ENCODE results near the gene ERO1A. TPM values are rescaled to one million over a fixed set of nuclear protein-coding genes. Genes with fewer than 3 reads are reported as not detected.

ERO1A gene
- total RNA-seq, 1 experiment from 2014 or later = 83.6 TPM

- H3F3A ChIP-seq (ENCODE audit: insufficient read depth, low read depth) = no peaks in the 10 kb centered on the region
- no peaks in the 10 kb centered on the region for H3K9me3 ChIP-seq (ENCODE audit: insufficient read depth, low read depth)
- no peaks in the 10 kb centered on the region for H3K27me3 ChIP-seq (ENCODE audit: insufficient read depth, low read depth)
- no peak overlapping the region for H3K4me3 ChIP-seq
- BruUV-seq (replicated peaks) = no TSS peak
- H3K4me2 ChIP-seq = no peak overlapping the region
- peaks cover 80% of the 10 kb centered on the region for H3K79me2 ChIP-seq (ENCODE audit: low read depth)
- no peak overlapping the region for H3K27ac ChIP-seq
- H3K4me1 ChIP-seq (replicated peaks; ENCODE audit: insufficient read depth) = 0 out of 2 replicates have a peak, but pooled peaks cover 4% of the 10 kb centered on the region
- no peak for TF ChIP-seq EZH2 (IDR thresholded peaks at IDR 0.05; ENCODE audit: low read depth)
- TF ChIP-seq, protein P1, sequence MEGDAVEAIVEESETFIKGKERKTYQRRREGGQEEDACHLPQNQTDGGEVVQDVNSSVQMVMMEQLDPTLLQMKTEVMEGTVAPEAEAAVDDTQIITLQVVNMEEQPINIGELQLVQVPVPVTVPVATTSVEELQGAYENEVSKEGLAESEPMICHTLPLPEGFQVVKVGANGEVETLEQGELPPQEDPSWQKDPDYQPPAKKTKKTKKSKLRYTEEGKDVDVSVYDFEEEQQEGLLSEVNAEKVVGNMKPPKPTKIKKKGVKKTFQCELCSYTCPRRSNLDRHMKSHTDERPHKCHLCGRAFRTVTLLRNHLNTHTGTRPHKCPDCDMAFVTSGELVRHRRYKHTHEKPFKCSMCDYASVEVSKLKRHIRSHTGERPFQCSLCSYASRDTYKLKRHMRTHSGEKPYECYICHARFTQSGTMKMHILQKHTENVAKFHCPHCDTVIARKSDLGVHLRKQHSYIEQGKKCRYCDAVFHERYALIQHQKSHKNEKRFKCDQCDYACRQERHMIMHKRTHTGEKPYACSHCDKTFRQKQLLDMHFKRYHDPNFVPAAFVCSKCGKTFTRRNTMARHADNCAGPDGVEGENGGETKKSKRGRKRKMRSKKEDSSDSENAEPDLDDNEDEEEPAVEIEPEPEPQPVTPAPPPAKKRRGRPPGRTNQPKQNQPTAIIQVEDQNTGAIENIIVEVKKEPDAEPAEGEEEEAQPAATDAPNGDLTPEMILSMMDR (conservative IDR thresholded peaks at IDR 0.05) = no peak
- POLR2A ChIA-PET (ENCODE audit: unreplicated experiment) = no interaction called here
- H4K20me1 ChIP-seq (ENCODE audit: insufficient read depth) = peaks cover 8% of the 10 kb centered on the region; the same call in 1 of the 2 replicates
- peaks cover 2% of the 10 kb centered on the region; the same call in 1 of the 2 replicates for H3K36me3 ChIP-seq (ENCODE audit: low read depth)
- intact Hi-C loops (cut with micrococcal nuclease; ENCODE audit: unreplicated experiment) = no loop called here
- CTCF ChIA-PET = no interaction called here
- DNase-seq = no peak
- H2AFZ ChIP-seq = no peak overlapping the region
- no peaks in the 10 kb centered on the region for H3K9me2 ChIP-seq (ENCODE audit: insufficient read depth)
These were observed 9.2 kb downstream of the ERO1A start for GRCh38 chr14:52686176-52686575.

- Histone ChIP-seq H3K9me2 (ENCODE audit: insufficient read depth) (no peaks in the 10 kb centered on the region), H4K20me1 (ENCODE audit: insufficient read depth) (peaks cover 3% of the 10 kb centered on the region; the same call in 1 of the 2 replicates), H3K27ac (no peak overlapping the region), H3K4me1 (replicated peaks; ENCODE audit: insufficient read depth) (no peaks in the 10 kb centered on the region), H3K9me3 (ENCODE audit: insufficient read depth, low read depth) (no peaks in the 10 kb centered on the region), H3F3A (ENCODE audit: insufficient read depth, low read depth) (no peaks in the 10 kb centered on the region), H3K36me3 (ENCODE audit: low read depth) (peaks cover 10% of the 10 kb centered on the region; the same call in 1 of the 2 replicates), H3K27me3 (ENCODE audit: insufficient read depth, low read depth) (no peaks in the 10 kb centered on the region), H2AFZ (no peak overlapping the region), H3K4me2 (no peak overlapping the region), H3K4me3 (no peak overlapping the region), H3K79me2 (ENCODE audit: low read depth) (peaks cover 59% of the 10 kb centered on the region)
- ChIA-PET POLR2A (ENCODE audit: unreplicated experiment) (interaction anchor here (0.6 kb wide), 1 partner anchor 46 kb away, joined by 4 read pairs; no protein-coding TSS in a partner anchor), CTCF (no interaction called here)
- no peak for DNase-seq
- no TSS peak for BruUV-seq (replicated peaks)
- intact Hi-C loops (cut with micrococcal nuclease; ENCODE audit: unreplicated experiment) = no loop called here
- TF ChIP-seq, protein P1 (conservative IDR thresholded peaks at IDR 0.05) = no peak
- TF ChIP-seq EZH2 (IDR thresholded peaks at IDR 0.05; ENCODE audit: low read depth) = no peak
These were observed 11.3 kb downstream of the ERO1A start for GRCh38 chr14:52683985-52684520.

DNA sequence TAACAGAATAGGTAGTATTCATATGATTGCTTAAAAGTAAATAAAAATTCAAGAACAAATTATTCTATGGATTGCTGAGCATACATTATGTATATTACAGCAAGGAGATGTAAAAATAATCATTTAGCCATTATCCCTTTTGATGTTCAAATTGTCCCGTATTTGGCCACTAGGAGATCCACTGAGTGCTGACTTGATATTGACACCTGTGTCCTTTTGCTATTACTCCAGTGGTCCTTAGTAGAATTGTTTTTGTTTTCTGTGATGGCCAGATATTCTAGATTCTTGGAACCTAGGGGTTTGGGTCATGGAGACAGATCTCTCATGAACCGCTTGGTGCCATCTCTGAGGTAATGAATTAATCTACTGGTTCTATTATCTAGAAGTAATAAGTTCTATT is 16.8 kb downstream of the ERO1A start:
- Histone ChIP-seq H3K9me2 (ENCODE audit: insufficient read depth) (no peaks in the 10 kb centered on the region), H3K27ac (no peak overlapping the region), H3K27me3 (ENCODE audit: insufficient read depth, low read depth) (no peaks in the 10 kb centered on the region), H3F3A (ENCODE audit: insufficient read depth, low read depth) (no peaks in the 10 kb centered on the region), H2AFZ (no peak overlapping the region), H3K36me3 (ENCODE audit: low read depth) (peaks cover 18% of the 10 kb centered on the region; the same call in 1 of the 2 replicates), H3K4me3 (no peak overlapping the region), H3K4me1 (replicated peaks; ENCODE audit: insufficient read depth) (no peaks in the 10 kb centered on the region), H3K9me3 (ENCODE audit: insufficient read depth, low read depth) (no peaks in the 10 kb centered on the region), H3K4me2 (no peak overlapping the region), H3K79me2 (ENCODE audit: low read depth) (peaks cover 5% of the 10 kb centered on the region; the same call in 1 of the 2 replicates), H4K20me1 (ENCODE audit: insufficient read depth) (no peaks in the 10 kb centered on the region)
- peak in 1 of 2 experiments; percentile 41 for DNase-seq
- CTCF ChIA-PET = no interaction called here
- intact Hi-C loops (cut with micrococcal nuclease; ENCODE audit: unreplicated experiment) = no loop called here
- no peak for TF ChIP-seq EZH2 (IDR thresholded peaks at IDR 0.05; ENCODE audit: low read depth)
- TF ChIP-seq, protein P1 (conservative IDR thresholded peaks at IDR 0.05) = peak; percentile 54; the same call in 1 of the 2 replicates
- POLR2A ChIA-PET (ENCODE audit: unreplicated experiment) = no interaction called here
- BruUV-seq (replicated peaks) = no TSS peak
